SK-N-SH treated with all-trans-retinoic acid at 6 μM for 48 hours (cell line): ENCODE data around the gene STIM2.

Experiments
- ATAC-seq: fragments of 200-7000 bp; cut with Tn5 transposase; 3 replicates; pipeline ENCODE4 v1.9.1; 2020; ENCODE audit warnings: mild to moderate bottlenecking, moderate library complexity
- ARNTL ChIP-seq: fragments of 450-650 bp; formaldehyde crosslinking; IDR thresholded peaks from 2 replicates; pipeline ENCODE4 v1.5.0; 2020; ENCODE audit warnings: low read depth, mild to moderate bottlenecking, moderate library complexity, borderline replicate concordance
- BACH2 ChIP-seq: fragments of 250-450 bp; sonication (Bioruptor Pico); IDR thresholded peaks from 2 replicates; pipeline ENCODE4 v1.9.0; 2021; ENCODE audit warnings: mild to moderate bottlenecking, borderline replicate concordance
- CREB5 ChIP-seq: fragments of 250-450 bp; sonication (Bioruptor Pico); IDR thresholded peaks from 2 replicates; pipeline ENCODE4 v1.5.1; 2020; ENCODE audit warnings: low read depth, mild to moderate bottlenecking, moderate library complexity
- CSRNP3 ChIP-seq: fragments of 250-450 bp; sonication (Bioruptor Pico); IDR thresholded peaks from 2 replicates; pipeline ENCODE4 v1.5.1; 2021; ENCODE audit warnings: mild to moderate bottlenecking, moderate library complexity
- ESRRG ChIP-seq: fragments of 250-450 bp; sonication (Bioruptor Pico); IDR thresholded peaks from 2 replicates; pipeline ENCODE4 v1.6.1; 2021; ENCODE audit warnings: mild to moderate bottlenecking
- GLIS3 ChIP-seq: fragments of 250-450 bp; sonication (Bioruptor Pico); IDR thresholded peaks from 2 replicates; pipeline ENCODE4 v1.5.0; 2020; ENCODE audit warnings: mild to moderate bottlenecking, moderate library complexity
- ISL1 ChIP-seq: fragments of 250-450 bp; sonication (Bioruptor Pico); IDR thresholded peaks from 2 replicates; pipeline ENCODE4 v2.1.2; 2022; ENCODE audit warnings: mild to moderate bottlenecking, moderate library complexity
- OSR1 ChIP-seq: fragments of 250-450 bp; sonication (Bioruptor Pico); IDR thresholded peaks from 2 replicates; pipeline ENCODE4 v1.8.0; 2022; ENCODE audit warnings: moderate library complexity, mild to moderate bottlenecking, inconsistent platforms
- PATZ1 ChIP-seq: fragments of 250-450 bp; sonication (Bioruptor Pico); IDR thresholded peaks from 2 replicates; pipeline ENCODE4 v1.8.0; 2020; ENCODE audit warnings: mild to moderate bottlenecking, moderate library complexity, borderline replicate concordance
- POU6F1 ChIP-seq: fragments of 250-450 bp; sonication (Bioruptor Pico); IDR thresholded peaks from 2 replicates; pipeline ENCODE4 v1.8.0; 2021; ENCODE audit warnings: low read depth, mild to moderate bottlenecking, moderate library complexity, borderline replicate concordance
- PPARA ChIP-seq: fragments of 250-450 bp; sonication (Bioruptor Pico); IDR thresholded peaks from 2 replicates; pipeline ENCODE4 v1.5.0; 2020; ENCODE audit warnings: mild to moderate bottlenecking, borderline replicate concordance
- SNAI2 ChIP-seq: fragments of 250-450 bp; sonication (Bioruptor Pico); IDR thresholded peaks from 2 replicates; pipeline ENCODE4 v1.5.0; 2020; ENCODE audit warnings: mild to moderate bottlenecking, moderate library complexity
- TCF4 ChIP-seq: fragments of 250-450 bp; sonication (Bioruptor Pico); IDR thresholded peaks from 2 replicates; pipeline ENCODE4 v1.8.0; 2021; ENCODE audit warnings: mild to moderate bottlenecking, moderate library complexity, borderline replicate concordance
- TOX ChIP-seq: fragments of 250-450 bp; sonication (Bioruptor Pico); IDR thresholded peaks from 2 replicates; pipeline ENCODE4 v1.8.0; 2021; ENCODE audit warnings: mild to moderate bottlenecking, moderate library complexity, borderline replicate concordance
- TSHZ2 ChIP-seq: fragments of 250-450 bp; sonication (Bioruptor Pico); IDR thresholded peaks from 2 replicates; pipeline ENCODE4 v1.5.0; 2020; ENCODE audit warnings: mild to moderate bottlenecking, moderate library complexity
- ZC3H10 ChIP-seq: fragments of 250-450 bp; sonication (Bioruptor Pico); IDR thresholded peaks from 2 replicates; pipeline ENCODE4 v1.5.1; 2021; ENCODE audit warnings: mild to moderate bottlenecking, moderate library complexity
- ZFP3 ChIP-seq: fragments of 250-450 bp; sonication (Bioruptor Pico); IDR thresholded peaks from 2 replicates; pipeline ENCODE4 v1.5.0; 2020; ENCODE audit warnings: mild to moderate bottlenecking, moderate library complexity
- ZFP30 ChIP-seq: fragments of 450-650 bp; formaldehyde crosslinking; IDR thresholded peaks from 2 replicates; pipeline ENCODE4 v1.5.0; 2022; ENCODE audit warnings: mild to moderate bottlenecking, moderate library complexity
- ZNF565 ChIP-seq: fragments of 450-650 bp; formaldehyde crosslinking; conservative IDR thresholded peaks from 2 replicates; pipeline ENCODE4 v1.5.0; 2020; ENCODE audit warnings: low read depth, mild to moderate bottlenecking, moderate library complexity
- ZNF70 ChIP-seq: fragments of 450-650 bp; formaldehyde crosslinking; IDR thresholded peaks from 2 replicates; pipeline ENCODE4 v1.5.0; 2020; ENCODE audit warnings: mild to moderate bottlenecking, moderate library complexity
- ZNF8 ChIP-seq: fragments of 450-650 bp; formaldehyde crosslinking; IDR thresholded peaks from 2 replicates; pipeline ENCODE4 v1.5.0; 2020; ENCODE audit warnings: mild to moderate bottlenecking, moderate library complexity

STIM2 gene

GRCh38 chr4:26861434-26862186 lies 969 bp downstream of the STIM2 start:
- no peak for TF ChIP-seq ESRRG
- TF ChIP-seq ZNF8: no peak
- TF ChIP-seq ZFP30: no peak
- TF ChIP-seq BACH2: no peak
- no peak for TF ChIP-seq PPARA
- no peak for TF ChIP-seq PATZ1 (CRISPR knock-in tag)
- TF ChIP-seq OSR1 (CRISPR knock-in tag): no peak
- TF ChIP-seq TSHZ2: no peak
- TF ChIP-seq ISL1 (CRISPR knock-in tag): no peak
- TF ChIP-seq POU6F1 (CRISPR knock-in tag): no peak
- TF ChIP-seq GLIS3 (CRISPR knock-in tag): no peak
- TF ChIP-seq CSRNP3 (CRISPR knock-in tag): no peak
- no peak for TF ChIP-seq TOX
- no peak for TF ChIP-seq CREB5 (CRISPR knock-in tag)
- TF ChIP-seq SNAI2 (CRISPR knock-in tag): no peak
- TF ChIP-seq, all 23 proteins: peak for 0
- ATAC-seq: peak; percentile 30

GRCh38 chr4:26862381-26862915 lies 1.8 kb downstream of the STIM2 start:
- no peak for ATAC-seq
- TF ChIP-seq ZNF8 (no peak), ZNF70 (CRISPR knock-in tag) (no peak), TCF4 (CRISPR knock-in tag) (no peak), SNAI2 (CRISPR knock-in tag) (no peak), ZNF565 (CRISPR knock-in tag) (no peak), BACH2 (no peak), ARNTL (CRISPR knock-in tag) (no peak), PATZ1 (CRISPR knock-in tag) (no peak), GLIS3 (CRISPR knock-in tag) (no peak), ZFP3 (CRISPR knock-in tag) (no peak), ESRRG (no peak), ISL1 (CRISPR knock-in tag) (no peak), ZC3H10 (CRISPR knock-in tag) (no peak), TSHZ2 (no peak), OSR1 (CRISPR knock-in tag) (no peak)
